ENCODE results near the gene SEPHS2. TPM values are rescaled to one million over a fixed set of nuclear protein-coding genes. Genes with fewer than 3 reads are reported as not detected.

Gene SEPHS2
- total and polyA plus RNA-seq, 2 of the 8 experiments (the other 6 are each of a cell fraction or from before 2014, with no cell fraction given) = 28.2 to 61.8 TPM

GRCh38 chr16:30485818-30486436, 40.3 kb upstream of the SEPHS2 start (continued):
- TF ChIP-seq POLR2A (IDR thresholded peaks at IDR 0.05; ENCODE audit: control extremely low read depth in 1 of 2, low read depth in 2 of 2, low read length in 2 of 2) (no peak), TBP (IDR thresholded peaks at IDR 0.05; ENCODE audit: low read depth, low read length) (no peak), POLR2AphosphoS5 (IDR thresholded peaks at IDR 0.05; ENCODE audit: low read depth, low read length) (no peak)
